Activated naive CD4-positive, alpha-beta T cell (primary cell): ENCODE data around the gene FBXW8.
A peak's percentile ranks its signal among the peaks of the same experiment; 100 is the strongest.

Source experiments
- DNase-seq, 4 experiments: peaks; one replicate each; lab custom pipeline; 2025; lab: John Stamatoyannopoulos, UW

Gene FBXW8

GRCh38 chr12:117058442-117059072, 147.8 kb downstream of the FBXW8 start:
- no peak for DNase-seq

GRCh38 chr12:117059156-117059555, 148.4 kb downstream of the FBXW8 start:
- DNase-seq, result no peak

DNA sequence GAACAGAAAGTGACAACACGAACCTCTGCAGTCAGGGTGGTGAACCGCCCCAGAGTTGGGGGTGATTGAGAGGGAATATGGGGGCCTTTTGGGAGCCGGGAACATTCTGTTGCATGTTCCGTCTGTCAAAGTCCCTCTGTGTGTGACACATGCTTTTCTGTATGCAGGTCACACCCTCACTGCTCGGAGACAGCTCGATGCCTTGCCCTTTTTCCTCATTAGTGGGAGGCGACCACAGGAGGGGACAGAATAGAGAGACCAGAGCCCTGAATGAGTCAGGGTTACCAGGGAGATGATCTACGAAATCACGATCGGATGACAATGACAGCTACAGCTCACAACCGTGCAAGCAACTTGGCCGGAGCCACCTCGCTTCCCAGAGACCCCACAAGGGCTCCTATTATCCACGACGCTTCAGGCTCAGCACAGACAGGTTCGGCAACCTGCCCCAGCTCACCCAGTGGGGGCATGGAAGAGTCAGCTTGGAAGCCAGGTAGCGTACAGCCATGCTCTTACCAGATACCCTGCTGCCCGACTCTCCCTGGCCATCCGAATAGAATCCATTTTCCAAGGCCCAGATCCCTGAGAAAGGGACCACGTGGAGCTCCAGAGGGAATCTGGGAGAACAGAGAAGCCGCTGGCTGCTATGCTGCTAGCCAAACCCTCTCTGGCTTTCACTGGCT, 149.6 kb downstream of the FBXW8 start:
- DNase-seq, result no peak

GRCh38 chr12:117060929-117061305, 150.2 kb downstream of the FBXW8 start:
- DNase-seq, result no peak

GRCh38 chr12:117061555-117062079, 150.9 kb downstream of the FBXW8 start:
- DNase-seq, result no peak

DNA sequence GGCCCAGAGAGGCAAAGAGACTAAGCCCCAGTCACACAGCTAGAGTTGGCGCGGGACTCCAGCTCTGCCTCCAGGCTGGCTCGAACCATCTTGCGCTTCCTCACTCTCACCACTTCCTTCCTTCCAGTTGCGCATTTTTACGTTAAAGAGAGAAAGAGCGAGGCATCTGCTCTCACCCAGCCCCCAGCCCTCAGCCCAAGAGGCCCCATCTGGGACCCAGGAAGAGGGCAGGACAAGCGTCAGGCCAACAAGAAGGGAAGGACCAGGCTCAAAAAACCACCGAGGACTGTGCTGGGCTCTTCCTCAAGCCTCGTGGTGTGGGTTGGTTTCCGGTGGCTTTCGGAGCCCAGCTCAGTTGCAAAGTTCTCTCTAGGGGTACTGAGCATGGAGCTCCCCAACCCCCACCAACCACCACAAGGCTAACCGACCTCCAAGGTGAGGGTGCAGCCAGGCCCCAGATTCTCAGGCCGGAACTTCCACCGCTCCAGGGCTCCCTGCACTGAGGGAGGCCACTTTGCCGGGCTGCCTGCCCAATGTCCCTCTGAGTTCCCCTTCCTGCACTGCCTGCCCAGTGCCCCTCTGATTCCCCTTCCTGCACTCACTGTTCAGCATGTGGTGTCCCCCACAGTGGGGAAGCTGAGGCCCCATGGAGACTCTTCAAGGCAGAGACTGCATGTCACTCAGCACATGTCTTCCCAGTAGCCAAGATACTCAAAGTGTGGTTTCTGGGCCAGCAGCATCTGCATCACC, 152.6 kb downstream of the FBXW8 start:
- DNase-seq, result peak in 2 of 4 experiments; percentile 6 to 25

- no peak for DNase-seq
These were observed 153.3 kb downstream of the FBXW8 start for GRCh38 chr12:117064049-117064448.

GRCh38 chr12:117064596-117064995, 153.8 kb downstream of the FBXW8 start:
- DNase-seq, result no peak

GRCh38 chr12:117067016-117067415, 156.3 kb downstream of the FBXW8 start:
- DNase-seq, result no peak

DNA sequence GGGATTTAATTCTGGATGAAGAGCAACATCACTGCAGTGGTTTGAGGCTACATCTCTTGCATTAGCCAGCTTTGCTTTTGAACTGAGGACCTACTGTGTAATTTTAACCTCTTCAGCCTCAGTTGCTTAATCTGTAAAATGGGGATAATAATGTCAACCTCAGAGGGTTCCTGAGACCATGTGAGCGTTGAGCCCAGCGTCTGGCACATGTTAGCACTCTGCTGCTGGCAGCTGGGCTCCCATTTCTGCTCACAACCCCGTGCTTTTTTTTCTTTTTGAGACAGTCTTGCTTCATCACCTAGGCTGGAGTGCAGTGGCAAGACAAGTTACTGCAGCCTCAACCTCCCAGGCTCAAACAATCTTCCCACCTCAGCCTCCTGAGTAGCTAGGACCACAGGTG, 156.9 kb downstream of the FBXW8 start:
- DNase-seq, result no peak

GRCh38 chr12:117068492-117068891, 157.7 kb downstream of the FBXW8 start:
- no peak for DNase-seq

DNA sequence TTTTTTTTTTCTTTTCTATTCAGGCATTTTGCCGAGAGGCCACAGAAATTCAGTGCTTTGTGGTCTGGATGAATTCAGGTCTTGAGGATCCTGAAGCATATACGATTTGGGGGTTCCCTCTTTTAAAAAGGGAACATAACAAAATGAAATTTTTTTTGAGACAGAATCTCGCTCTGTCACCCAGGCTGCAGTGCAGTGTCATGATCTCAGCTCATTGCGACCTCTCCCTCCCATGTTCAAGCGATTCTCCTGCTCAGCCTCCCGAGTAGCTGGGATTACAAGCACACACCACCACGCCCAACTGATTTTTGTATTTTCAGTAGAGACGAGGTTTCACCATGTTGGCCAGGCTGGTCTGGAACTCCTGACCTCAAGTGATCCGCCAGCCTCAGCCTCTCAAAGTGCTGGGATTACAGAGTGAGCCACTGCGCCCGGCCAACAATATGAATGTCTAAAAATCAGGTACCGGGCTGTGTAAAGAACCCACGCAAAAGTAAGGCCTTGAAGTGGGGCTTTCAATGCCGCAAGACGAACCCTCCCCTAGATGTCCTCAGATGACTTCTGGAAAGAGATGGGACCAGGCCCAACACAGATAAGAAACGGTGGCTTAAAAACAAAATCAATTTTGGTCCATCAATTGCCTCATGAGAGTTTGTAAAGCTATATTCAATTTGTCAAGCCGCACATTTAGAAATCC, 158.5 kb downstream of the FBXW8 start:
- no peak for DNase-seq

DNA sequence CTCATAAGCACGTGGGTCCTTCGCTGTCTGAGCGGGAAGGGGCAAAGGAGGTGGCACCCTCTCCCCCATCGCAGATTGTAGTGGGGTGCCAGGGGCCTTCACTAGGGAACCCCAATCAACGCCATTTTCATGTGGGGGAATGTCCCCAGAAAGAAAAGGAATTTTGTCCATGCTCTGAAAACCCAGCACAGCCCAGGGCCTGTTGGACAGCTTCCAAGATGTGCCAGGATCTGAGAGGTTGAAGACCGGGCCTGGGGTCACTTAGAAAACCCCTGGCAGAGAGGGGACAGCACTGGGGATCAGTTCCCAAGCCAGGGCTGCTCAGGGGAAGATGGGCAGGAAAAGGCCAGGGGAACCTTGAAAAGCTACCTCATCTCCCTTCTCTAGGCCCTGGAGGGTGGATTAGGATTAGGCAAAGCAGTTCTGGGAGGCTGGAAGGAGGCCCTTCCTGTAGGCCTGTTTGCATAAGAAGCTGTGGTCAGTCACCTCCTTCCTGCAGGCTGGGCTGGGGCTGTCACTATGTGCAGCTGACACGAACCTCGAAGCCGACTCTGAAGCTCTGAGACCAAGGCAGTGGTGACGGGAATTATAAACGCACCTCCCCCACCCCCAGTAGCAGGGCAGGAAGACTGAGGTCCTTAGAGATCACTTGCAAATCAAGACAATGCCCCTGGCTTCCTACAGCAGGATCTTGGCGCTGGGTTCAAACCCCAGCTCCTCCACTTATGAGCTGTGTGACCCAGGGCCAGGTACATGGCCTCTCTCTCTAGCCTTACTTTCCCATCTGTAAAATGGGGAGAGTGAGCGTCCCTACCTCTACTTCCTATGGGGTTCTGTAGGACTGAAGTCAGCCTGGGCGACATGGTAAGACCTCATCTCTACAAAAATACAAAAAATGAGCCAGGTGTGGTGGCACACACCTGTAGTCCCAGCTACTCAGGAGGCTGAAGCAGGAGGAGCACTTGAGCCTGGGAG, 159.5 kb downstream of the FBXW8 start:
- no peak for DNase-seq

DNA sequence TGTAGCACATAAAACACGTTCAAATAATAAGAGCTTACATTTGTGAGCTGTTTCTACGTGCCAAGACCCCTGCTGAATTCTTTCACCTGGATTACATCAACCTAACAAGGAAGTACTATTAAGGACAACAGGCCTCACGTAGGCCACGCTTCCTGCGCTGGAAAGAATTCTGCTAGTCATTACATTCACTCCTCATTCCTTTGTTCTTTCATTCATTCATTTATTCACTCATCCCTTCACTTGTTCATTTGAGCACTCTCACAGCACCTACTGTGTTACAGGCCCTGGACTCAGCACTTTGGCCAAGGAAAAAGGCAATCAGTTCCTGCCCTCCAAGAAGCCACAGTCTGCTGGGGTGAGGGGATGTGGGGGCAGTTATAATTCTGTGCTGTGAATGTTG, 160.3 kb downstream of the FBXW8 start:
- no peak for DNase-seq

DNA sequence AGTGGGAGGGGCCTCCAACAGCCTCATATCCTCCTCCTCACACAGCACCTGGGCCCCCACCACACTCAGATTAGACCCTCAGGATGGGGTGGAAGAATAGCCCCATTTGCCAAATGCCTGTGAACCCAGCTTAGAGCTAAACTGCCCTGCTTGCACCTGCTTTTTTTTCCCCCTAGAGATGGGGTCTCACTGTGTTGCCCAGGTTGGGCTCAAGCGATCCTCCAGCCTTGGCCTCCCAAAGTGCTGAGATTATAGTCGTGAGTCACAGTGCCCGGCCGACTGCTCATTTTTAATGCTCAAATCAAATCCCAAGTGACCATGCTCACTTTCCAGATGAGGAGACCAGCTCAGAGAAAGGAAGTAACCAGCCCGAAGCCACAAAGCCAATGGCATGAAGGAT, 161.4 kb downstream of the FBXW8 start:
- no peak for DNase-seq

- DNase-seq, result no peak
These were observed 162.2 kb downstream of the FBXW8 start for GRCh38 chr12:117072736-117073490.

DNA sequence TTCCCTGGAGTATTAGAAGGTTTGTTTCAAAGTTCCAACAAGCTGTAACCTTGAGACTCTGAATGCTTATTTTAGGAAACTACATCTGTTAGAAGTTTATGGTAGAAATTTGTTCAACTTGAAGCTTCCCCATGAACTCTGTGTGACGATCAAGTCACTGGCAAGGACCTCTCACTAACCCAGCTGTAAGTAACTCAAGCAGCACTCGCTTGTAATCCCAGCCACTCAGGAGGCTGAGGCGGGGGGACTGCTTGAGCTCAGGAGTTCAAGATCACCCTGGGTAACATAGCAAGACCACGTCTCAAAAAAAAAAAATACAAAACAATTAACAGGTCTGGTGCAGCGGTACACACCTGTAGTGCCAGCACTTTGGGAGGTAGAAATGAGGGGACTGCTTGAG, 162.9 kb downstream of the FBXW8 start:
- no peak for DNase-seq

DNA sequence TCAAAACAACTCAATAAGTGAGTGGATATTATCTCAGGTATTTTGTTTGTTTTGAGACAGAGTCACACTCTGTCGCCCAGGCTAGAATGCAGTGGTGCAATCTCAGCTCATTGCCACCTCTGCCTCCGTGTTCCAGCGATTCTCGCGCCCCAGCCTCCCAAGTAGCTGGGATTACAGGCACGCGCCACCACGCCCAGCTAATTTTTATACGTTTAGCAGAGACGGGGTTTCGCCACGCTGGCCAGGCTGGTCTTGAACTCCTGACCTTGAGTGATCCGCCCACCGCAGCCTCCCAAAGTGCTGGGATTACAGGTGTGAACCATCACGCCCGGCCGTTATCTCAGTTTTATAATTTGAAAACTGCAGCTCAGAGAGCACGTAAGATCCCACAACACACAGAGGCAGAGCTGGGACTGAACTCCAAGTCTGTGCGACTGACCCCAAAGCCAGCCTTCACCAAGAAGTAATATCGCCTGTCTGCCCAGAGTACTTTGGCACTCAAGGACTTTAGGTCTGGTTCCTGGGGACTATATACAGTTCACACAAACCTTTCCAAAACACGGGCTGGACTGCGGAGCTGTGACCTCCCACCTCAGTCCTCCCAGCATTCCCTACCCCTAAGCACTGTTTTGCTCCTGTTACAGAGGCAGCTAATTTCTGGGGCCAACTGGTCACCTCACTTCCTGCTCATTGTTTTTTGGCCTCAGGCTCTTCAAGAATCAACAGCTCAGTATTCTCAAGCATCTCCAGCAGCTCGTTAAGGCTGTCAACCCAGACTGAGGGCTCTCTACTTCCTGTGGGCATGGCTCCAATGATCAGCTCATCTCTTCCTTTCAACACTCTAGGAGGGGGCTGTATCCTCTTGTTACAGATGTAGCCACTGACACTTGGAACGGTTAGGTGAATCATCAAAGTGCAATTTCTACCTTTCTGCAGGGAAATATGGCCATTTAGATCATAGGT, 165.9 kb downstream of the FBXW8 start:
- no peak for DNase-seq

GRCh38 chr12:117079487-117079886, 168.7 kb downstream of the FBXW8 start:
- no peak for DNase-seq
